Type B pancreatic cell (in vitro differentiated cells): ENCODE results near the gene TSSC4. TPM values are rescaled to one million over a fixed set of nuclear protein-coding genes. Genes with fewer than 3 reads are reported as not detected.
A peak's percentile ranks its signal among the peaks of the same experiment; 100 is the strongest.

Source experiments
- DNase-seq: peaks from one replicate; pipeline ENCODE4 v3.0.0; 2021; ENCODE audit warnings: mixed read lengths; ENCODE audit not compliant: unreplicated experiment; ENCODE audit errors: extremely low spot score
- H3K27ac Mint-ChIP-seq: 2 replicates; pipeline ENCODE4 v1.8.0; 2021; ENCODE audit warnings: mild to moderate bottlenecking, mixed read lengths
- H3K27me3 Mint-ChIP-seq: 2 replicates; pipeline ENCODE4 v1.8.0; 2021; ENCODE audit warnings: mixed read lengths
- H3K36me3 Mint-ChIP-seq: 2 replicates; pipeline ENCODE4 v1.8.0; 2021; ENCODE audit warnings: mixed read lengths
- H3K4me1 Mint-ChIP-seq: one replicate; pipeline ENCODE4 v1.8.0; 2021; ENCODE audit warnings: mixed read lengths; ENCODE audit not compliant: unreplicated experiment
- H3K4me3 Mint-ChIP-seq: 2 replicates; pipeline ENCODE4 v1.8.0; 2021; ENCODE audit warnings: mild to moderate bottlenecking, mixed read lengths
- H3K9me3 Mint-ChIP-seq: 2 replicates; pipeline ENCODE4 v1.8.0; 2021; ENCODE audit warnings: mixed read lengths
- CTCF ChIP-seq: fragments of 200-600 bp; sonication (generic); conservative IDR thresholded peaks from 2 replicates; pipeline ENCODE4 v1.5.0; 2021; ENCODE audit warnings: antibody characterized with exemption, mild to moderate bottlenecking
- total RNA-seq: library from RNA; stranded (reverse); gene quantifications from 2 replicates; pipeline ENCODE4 v1.2.1, GENCODE V29; 2021; ENCODE audit warnings: low replicate concordance

TSSC4 gene
- total RNA-seq, 1 donor from 2014 or later: 59.0 TPM

GRCh38 chr11:2389377-2390026, 11.0 kb upstream of the TSSC4 start:
- H3K27me3 Mint-ChIP-seq: no peaks in the 10 kb centered on the region
- peak overlapping the region; percentile 74 for H3K27ac Mint-ChIP-seq
- H3K4me3 Mint-ChIP-seq: no peak overlapping the region
- no peak for DNase-seq
- TF ChIP-seq CTCF: no peak
- peaks cover 16% of the 10 kb centered on the region for H3K4me1 Mint-ChIP-seq
- no peaks in the 10 kb centered on the region for H3K36me3 Mint-ChIP-seq
- H3K9me3 Mint-ChIP-seq: no peaks in the 10 kb centered on the region

GRCh38 chr11:2390091-2390724, 10.3 kb upstream of the TSSC4 start:
- Mint-ChIP-seq H3K4me1 (peaks cover 16% of the 10 kb centered on the region), H3K27ac (peak overlapping the region; percentile 74), H3K4me3 (no peak overlapping the region), H3K9me3 (no peaks in the 10 kb centered on the region), H3K27me3 (no peaks in the 10 kb centered on the region), H3K36me3 (no peaks in the 10 kb centered on the region)
- no peak for TF ChIP-seq CTCF
- no peak for DNase-seq

GRCh38 chr11:2390725-2391151, 9.8 kb upstream of the TSSC4 start:
- Mint-ChIP-seq H3K36me3 (no peaks in the 10 kb centered on the region), H3K27me3 (no peaks in the 10 kb centered on the region), H3K4me3 (no peak overlapping the region), H3K9me3 (no peaks in the 10 kb centered on the region), H3K27ac (peak overlapping the region; percentile 74), H3K4me1 (peaks cover 16% of the 10 kb centered on the region)
- no peak for TF ChIP-seq CTCF
- no peak for DNase-seq

GRCh38 chr11:2391181-2391975, 9.2 kb upstream of the TSSC4 start:
- Mint-ChIP-seq H3K27me3 (no peaks in the 10 kb centered on the region), H3K4me1 (peaks cover 10% of the 10 kb centered on the region), H3K9me3 (no peaks in the 10 kb centered on the region), H3K4me3 (no peak overlapping the region), H3K36me3 (no peaks in the 10 kb centered on the region), H3K27ac (no peak overlapping the region)
- no peak for DNase-seq
- no peak for TF ChIP-seq CTCF

- no peaks in the 10 kb centered on the region for H3K9me3 Mint-ChIP-seq
- peaks cover 10% of the 10 kb centered on the region for H3K4me1 Mint-ChIP-seq
- H3K4me3 Mint-ChIP-seq: no peak overlapping the region
- DNase-seq: no peak
- no peak overlapping the region for H3K27ac Mint-ChIP-seq
- H3K36me3 Mint-ChIP-seq: no peaks in the 10 kb centered on the region
- no peaks in the 10 kb centered on the region for H3K27me3 Mint-ChIP-seq
- TF ChIP-seq CTCF: no peak
Observed at GRCh38 chr11:2392241-2392959, 8.2 kb upstream of the TSSC4 start.
